SK-N-MC (cell line): ENCODE measurements around the gene GK.

Experiments used
- EZH2 ChIP-seq: fragments of 200-600 bp; sonication (generic); IDR thresholded peaks from one replicate; pipeline ENCODE4 v1.6.1; 2017; ENCODE audit warnings: antibody characterized with exemption
- POLR2AphosphoS5 ChIP-seq: IDR thresholded peaks from 2 replicates; pipeline ENCODE4 v1.6.1; 2012; ENCODE audit warnings: mild to moderate bottlenecking, low read depth, low read length, borderline replicate concordance

DNA sequence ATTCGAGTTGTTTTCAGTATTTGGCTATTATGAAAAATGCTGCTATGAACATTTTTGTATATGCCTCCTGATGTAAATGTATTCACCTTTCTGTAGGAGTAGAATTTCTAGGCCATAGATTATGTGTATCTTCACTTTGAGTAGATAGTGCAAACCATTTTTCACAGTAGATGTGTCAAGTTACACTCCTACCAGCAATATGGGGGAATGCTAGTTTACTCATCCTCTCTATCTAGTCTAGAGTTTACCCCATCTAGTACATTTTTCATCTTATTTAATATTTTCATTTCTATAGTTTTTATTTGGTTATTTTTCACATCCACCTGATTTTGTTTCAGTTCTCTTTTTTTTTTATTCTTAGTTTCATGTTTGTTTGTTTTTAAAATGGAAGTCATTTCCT is 59.0 kb downstream of the GK start:
- TF ChIP-seq POLR2AphosphoS5 (no peak), EZH2 (no peak)
